VCaP (cell line): ENCODE data around the gene CACNA1B.
A peak's percentile ranks its signal among the peaks of the same experiment; 100 is the strongest.

ENCODE experiments used
- H3K27ac ChIP-seq: fragments of 450-650 bp; 2 replicates; pipeline ENCODE4 v1.5.1; 2017
- CTCF ChIP-seq: fragments of 450-650 bp; conservative IDR thresholded peaks from 2 replicates; pipeline ENCODE4 v1.5.1; 2017; ENCODE audit warnings: mild to moderate bottlenecking, moderate library complexity

The CACNA1B gene

GRCh38 chr9:137872296-137872695 lies 5.3 kb upstream of the CACNA1B start:
- TF ChIP-seq CTCF: no peak
- H3K27ac ChIP-seq: no peak overlapping the region

GRCh38 chr9:137873408-137873807 lies 4.2 kb upstream of the CACNA1B start:
- H3K27ac ChIP-seq: no peak overlapping the region
- TF ChIP-seq CTCF: no peak

GRCh38 chr9:137873858-137874362 lies 3.7 kb upstream of the CACNA1B start:
- no peak overlapping the region for H3K27ac ChIP-seq
- no peak for TF ChIP-seq CTCF

- no peak overlapping the region for H3K27ac ChIP-seq
- no peak for TF ChIP-seq CTCF
Measured at GRCh38 chr9:137875354-137875753, 2.2 kb upstream of the CACNA1B start.

GRCh38 chr9:137875846-137876245 lies 1.7 kb upstream of the CACNA1B start:
- no peak overlapping the region for H3K27ac ChIP-seq
- no peak for TF ChIP-seq CTCF

GRCh38 chr9:137876269-137876668 lies 1.3 kb upstream of the CACNA1B start:
- H3K27ac ChIP-seq: no peak overlapping the region
- TF ChIP-seq CTCF: no peak

GRCh38 chr9:137876781-137877386 lies 698 bp upstream of the CACNA1B start:
- peak overlapping the region; percentile 90 for H3K27ac ChIP-seq
- no peak for TF ChIP-seq CTCF
